ENCODE results near the gene PIK3R6.

DNA sequence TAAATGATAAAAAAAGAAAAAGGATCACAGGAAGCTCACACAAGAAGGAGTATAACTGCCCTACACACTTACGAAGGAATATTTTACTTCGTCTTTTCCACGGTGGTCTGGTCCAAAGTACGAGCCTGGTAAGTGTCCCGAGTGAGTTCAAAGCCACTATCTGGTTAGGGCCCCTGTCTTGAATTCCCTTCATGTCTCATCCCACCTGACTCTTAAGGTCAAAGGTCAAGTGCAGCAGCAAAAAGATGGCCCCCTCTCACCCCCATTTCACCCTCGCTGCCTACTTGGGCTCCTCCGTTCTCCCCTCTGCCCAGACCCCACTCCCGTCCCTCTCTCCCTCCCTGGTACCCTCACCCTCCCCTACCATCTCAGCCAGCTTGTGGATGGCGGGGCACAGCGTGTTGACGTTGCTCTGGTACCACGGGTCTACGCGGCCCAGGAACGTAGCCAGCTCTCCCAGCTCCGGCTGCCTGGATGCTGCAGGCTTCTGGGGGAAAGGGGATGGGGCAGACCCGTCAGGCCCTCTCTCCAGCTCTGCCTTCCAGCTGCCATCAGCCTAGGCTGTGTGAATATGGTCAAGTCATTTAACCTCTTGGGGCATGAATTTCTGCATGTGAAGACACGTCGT is 40.6 kb downstream of the PIK3R6 start:
- no peak for TF ChIP-seq POLR2A (IDR thresholded peaks at IDR 0.05)
- TF ChIP-seq, protein P1, sequence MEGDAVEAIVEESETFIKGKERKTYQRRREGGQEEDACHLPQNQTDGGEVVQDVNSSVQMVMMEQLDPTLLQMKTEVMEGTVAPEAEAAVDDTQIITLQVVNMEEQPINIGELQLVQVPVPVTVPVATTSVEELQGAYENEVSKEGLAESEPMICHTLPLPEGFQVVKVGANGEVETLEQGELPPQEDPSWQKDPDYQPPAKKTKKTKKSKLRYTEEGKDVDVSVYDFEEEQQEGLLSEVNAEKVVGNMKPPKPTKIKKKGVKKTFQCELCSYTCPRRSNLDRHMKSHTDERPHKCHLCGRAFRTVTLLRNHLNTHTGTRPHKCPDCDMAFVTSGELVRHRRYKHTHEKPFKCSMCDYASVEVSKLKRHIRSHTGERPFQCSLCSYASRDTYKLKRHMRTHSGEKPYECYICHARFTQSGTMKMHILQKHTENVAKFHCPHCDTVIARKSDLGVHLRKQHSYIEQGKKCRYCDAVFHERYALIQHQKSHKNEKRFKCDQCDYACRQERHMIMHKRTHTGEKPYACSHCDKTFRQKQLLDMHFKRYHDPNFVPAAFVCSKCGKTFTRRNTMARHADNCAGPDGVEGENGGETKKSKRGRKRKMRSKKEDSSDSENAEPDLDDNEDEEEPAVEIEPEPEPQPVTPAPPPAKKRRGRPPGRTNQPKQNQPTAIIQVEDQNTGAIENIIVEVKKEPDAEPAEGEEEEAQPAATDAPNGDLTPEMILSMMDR (IDR thresholded peaks at IDR 0.05): no peak
